Muscle of arm (tissue), 12 donors: ENCODE results near the gene HMCN1. TPM values are rescaled to one million over a fixed set of nuclear protein-coding genes. Genes with fewer than 3 reads are reported as not detected.
"Not testable (repeated sequence)": the region's sequence is repeated elsewhere in the genome, so short reads cannot be mapped to it uniquely, and the experiment has no call there.

Experiments
- DNase-seq: peaks from one replicate; pipeline ENCODE4 v3.0.0-alpha.2; 2013
- polyA plus RNA-seq, 12 donors: library from polyadenylated mRNA; unstranded; fragments of 120-200 nt; gene quantifications; one replicate each; pipeline ENCODE4 v1.2.1, GENCODE V29; 2013; ENCODE audit not compliant: insufficient read length in 12 of 12

HMCN1 gene
- polyA plus RNA-seq, 12 donors: 6.2 to 30.6 (median 13.2) TPM; not detected in 1

DNA sequence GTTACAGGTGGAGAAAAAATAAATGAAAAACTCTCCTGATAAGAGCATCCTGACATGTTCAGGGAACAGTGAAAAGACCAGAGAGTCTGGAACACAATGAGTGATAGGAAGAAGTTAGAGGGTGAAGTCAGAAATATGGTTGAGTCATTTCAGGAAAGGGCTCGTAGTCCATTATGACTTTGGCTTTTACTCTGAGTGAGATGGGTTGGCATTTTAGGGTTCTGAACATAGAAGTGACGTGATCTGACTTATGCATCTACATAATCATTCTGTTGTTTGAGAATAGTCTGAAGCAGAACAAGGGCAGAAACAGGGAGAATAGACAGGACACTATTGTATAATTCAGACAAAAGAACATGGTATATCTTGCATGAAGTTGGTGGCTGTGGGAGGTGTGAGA lies 5.8 kb downstream of the HMCN1 start:
- DNase-seq: no peak

- DNase-seq: no peak
Observed at GRCh38 chr1:185741551-185741950, 7.4 kb downstream of the HMCN1 start.

DNA sequence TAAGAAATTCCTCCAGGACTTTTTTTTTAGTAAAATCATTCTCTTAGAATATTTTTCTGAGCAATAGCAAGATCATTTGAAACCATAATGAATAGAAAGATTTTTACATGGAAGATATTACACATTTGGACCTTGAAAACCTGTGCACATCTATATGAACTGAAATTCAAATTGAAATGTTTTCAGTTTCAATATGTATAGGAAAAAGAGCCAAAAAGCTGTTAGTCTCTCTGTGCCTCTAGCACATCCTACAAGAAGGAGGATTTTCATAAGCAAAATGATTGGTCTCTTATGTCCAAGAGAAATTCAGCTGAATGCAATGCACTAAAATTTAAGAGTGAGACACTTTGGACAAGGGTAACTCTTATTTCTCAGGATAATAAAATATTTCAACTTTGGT lies 8.2 kb downstream of the HMCN1 start:
- no peak for DNase-seq

DNA sequence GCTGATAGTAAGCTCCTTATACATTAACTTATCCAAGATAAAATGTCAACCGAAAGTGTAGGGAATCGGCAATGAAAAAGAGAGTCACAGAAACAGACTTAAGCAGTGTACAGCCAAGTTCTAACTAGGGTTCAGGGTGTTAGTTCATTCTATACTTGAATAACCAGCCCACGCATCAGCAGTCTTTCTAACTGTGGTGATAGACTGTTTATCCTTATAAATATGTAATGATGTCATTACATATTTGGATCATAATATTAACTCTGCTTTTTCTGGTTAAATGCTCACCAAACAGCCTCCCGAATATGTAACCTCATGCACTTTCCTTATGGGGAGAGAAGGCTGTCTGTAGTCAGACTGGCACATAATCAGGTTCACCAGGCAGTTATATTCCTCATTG lies 11.0 kb downstream of the HMCN1 start:
- DNase-seq: no peak

- DNase-seq: no peak
Observed at GRCh38 chr1:185759061-185759460, 24.9 kb downstream of the HMCN1 start.

DNA sequence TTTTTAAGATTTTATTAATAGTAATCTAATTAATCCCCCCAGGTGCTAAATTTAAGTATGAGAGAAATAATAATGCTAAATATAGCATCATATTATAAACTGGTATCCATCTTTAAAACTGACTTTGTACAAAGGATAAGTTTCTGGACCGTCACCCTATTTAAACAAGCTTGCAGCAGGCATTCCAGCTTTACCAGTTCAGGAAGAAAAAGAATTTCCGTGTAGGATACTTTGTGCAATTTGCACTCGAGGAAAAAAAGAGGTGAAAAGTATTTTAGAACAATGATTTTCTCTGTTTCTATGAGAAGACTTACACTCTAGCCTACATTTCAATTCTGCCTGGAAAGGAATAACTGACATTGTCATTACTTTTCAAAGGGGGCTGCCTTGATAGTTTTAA lies 27.6 kb downstream of the HMCN1 start:
- no peak for DNase-seq

GRCh38 chr1:185767508-185768120 lies 33.4 kb downstream of the HMCN1 start:
- no peak for DNase-seq

- no peak for DNase-seq
Observed at GRCh38 chr1:185768371-185768770, 34.2 kb downstream of the HMCN1 start.

GRCh38 chr1:185769136-185769535 lies 34.9 kb downstream of the HMCN1 start:
- DNase-seq: no peak

GRCh38 chr1:185774394-185774793 lies 40.2 kb downstream of the HMCN1 start:
- no peak for DNase-seq

DNA sequence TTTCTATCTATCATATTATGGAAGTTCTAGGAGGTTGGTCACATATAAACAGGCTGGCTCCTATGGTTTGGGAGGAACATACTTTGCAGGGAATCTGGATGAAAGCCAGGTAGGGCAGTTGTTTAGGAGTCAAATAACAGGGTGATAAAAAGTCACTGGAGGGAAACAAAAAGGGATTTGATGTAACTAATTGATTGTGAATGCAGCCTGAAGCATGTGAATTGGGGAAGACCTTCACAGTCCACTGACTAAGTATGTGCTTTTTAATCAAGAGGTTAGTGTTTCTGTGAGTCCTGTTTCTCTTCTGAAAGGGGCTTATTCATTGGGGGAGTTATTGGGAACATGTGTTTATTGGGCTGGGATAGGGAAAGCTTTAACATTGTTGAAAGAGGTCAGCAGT lies 41.3 kb downstream of the HMCN1 start:
- DNase-seq: no peak

- DNase-seq: no peak
Observed at GRCh38 chr1:185776522-185776921, 42.3 kb downstream of the HMCN1 start.

DNA sequence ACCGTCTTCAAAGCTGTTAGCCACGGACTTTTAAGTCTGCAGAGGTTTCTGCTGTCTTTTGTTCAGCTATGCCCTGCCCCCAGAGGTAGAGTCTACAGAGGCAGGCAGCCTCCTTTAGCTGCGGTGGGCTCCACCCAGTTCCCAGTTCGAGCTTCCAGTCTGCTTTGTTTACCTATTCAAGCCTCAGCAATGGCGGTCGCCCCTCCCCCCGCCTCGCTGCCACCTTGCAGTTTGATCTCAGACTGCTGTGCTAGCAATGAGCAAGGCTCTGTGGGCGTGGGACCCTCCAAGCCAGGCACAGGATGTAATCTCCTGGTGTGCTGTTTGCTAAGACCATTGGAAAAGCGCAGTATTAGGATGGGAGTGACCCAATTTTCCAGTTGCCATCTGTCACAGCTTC lies 49.7 kb downstream of the HMCN1 start:
- not testable (repeated sequence) for DNase-seq

- DNase-seq: no peak
Observed at GRCh38 chr1:185785586-185785985, 51.4 kb downstream of the HMCN1 start.

DNA sequence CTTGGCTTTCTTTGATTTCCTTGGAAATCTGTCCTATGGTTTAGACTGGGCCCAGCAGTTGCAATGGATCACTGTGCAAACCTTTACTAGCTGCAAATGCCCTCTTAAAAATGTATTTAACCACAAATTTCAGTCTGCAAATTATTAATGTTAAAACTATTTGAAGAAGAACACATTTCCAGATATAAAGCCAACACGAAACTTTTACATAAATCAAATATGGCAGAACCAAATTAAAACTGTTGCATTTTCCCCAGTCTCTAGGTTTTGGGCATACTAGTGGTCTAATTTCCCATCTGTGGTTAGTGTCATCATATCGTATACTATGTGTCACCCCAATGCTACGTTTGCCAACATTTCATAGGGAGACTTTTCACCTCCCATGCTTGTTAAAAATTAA lies 52.3 kb downstream of the HMCN1 start:
- no peak for DNase-seq

DNA sequence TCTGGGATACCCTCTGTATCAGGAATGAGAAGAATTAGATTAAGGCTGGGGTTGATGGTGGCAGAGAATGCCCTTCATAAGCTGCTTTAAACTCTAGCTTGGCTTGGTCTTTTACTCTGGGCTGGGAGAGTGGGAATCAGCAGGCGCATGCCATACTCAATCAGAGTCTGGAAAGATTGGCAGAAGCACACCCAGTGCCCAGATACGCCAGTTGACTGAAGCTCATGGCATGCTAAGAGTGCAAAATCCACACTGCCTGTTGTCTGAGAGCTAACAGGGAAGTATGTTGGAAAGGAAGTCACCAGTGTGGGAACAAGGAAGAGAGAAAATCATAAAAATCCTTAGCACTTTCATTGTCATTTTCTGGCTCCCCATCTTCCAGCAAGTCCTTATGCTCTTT lies 53.0 kb downstream of the HMCN1 start:
- no peak for DNase-seq

- DNase-seq: no peak
Observed at GRCh38 chr1:185788386-185788785, 54.2 kb downstream of the HMCN1 start.

DNA sequence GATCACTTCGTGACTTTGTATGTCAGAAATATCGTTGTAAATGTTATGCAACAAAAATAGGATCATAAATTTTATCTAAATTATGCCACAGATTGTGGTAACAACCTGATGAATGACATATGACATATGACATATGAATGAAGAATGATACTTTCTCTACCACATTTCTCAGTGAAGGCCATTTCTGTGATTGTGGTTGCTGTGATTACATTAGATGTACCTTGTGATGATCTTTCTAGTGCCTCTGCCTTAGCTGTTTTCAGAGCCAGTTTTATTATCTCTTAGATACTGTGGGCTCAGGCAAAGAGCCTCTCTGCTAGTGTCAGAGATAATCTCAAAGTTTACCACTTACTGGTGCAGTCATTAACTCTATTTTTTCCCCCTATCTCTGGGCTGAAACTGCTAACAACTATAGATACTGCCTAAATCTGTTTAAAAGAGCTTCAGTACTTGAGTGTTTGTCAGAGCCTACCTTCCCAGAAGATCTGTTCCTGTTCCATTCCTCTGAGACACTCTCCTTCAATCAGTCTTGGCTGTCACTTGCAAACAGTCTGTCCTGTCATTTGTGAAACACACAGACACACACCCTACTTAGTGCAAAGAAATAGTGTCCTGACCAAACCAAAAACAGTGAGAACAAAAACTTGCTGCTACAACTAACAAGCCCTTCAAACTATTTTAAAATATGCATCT lies 55.5 kb downstream of the HMCN1 start:
- no peak for DNase-seq

- DNase-seq: no peak
Observed at GRCh38 chr1:185790194-185790735, 56.1 kb downstream of the HMCN1 start.

- no peak for DNase-seq
Observed at GRCh38 chr1:185792040-185792439, 57.8 kb downstream of the HMCN1 start.

DNA sequence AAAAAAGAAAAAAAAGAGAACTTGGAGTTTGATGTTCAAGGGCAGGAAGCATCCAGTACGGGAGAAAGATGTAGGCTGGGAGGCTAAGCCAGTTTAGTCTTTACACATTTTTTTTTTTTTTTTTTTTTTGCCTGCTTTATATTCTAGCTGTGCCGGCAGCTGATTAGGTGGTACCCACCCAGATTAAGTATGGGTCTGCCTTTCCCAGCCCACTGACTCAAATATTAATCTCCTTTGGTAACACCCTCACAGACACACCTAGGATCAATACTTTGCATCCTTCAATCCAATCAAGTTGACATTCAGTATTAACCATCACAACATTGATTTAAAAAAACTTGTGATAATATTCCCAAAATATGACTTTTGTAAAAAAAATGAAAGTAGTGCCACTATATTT lies 60.3 kb downstream of the HMCN1 start:
- DNase-seq: not testable (repeated sequence)

DNA sequence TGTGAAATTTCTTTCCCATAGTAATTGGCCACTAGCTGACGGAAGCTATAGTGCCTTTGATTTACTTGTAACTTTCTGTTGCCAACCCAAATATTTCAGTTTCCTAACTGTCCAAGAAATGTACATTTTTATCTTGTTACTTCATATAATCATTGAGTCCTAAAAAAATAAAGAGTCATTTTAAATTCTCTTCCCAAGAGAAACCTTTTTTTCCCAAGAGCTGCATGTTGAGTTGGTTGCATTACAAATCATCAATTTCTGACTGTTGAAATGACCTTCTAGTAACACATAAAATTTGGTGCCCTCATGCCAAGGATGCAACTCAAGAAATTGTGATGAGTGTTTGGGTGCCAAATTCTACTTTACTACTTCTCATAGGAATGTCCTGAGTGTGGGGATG lies 61.0 kb downstream of the HMCN1 start:
- no peak for DNase-seq

DNA sequence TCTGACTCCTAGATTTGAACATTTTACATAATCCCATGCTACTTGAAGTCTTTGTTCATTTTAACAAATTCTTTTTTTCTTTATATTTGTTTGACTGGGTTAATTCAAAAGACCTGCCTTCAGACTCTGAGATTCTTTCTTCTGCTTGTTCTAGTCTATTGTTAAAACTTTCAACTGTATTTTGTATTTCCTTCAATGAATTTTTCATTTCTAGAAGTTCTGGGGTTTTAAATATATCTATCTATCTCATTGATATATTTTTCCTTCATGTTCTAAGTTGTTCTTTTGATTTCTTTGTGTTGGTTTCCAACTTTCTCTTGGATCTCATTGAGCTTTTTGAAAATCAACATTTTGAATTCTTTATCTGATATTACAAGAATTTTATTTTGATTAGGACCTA lies 64.3 kb downstream of the HMCN1 start:
- no peak for DNase-seq

GRCh38 chr1:185803241-185803640 lies 69.0 kb downstream of the HMCN1 start:
- no peak for DNase-seq
